Progenitor cell of endocrine pancreas (in vitro differentiated cells): Measurements from ENCODE around the gene MEGF6. TPM values are rescaled to one million over a fixed set of nuclear protein-coding genes. Genes with fewer than 3 reads are reported as not detected.

Source experiments
- DNase-seq: peaks from one replicate; pipeline ENCODE4 v3.0.0; 2021; ENCODE audit warnings: low spot score; ENCODE audit not compliant: unreplicated experiment
- H3K27ac Mint-ChIP-seq: 2 replicates; pipeline ENCODE4 v1.8.0; 2021; ENCODE audit warnings: mild to moderate bottlenecking, moderate library complexity, mixed read lengths
- H3K27me3 Mint-ChIP-seq: 2 replicates; pipeline ENCODE4 v1.8.0; 2021; ENCODE audit warnings: mixed read lengths
- H3K36me3 Mint-ChIP-seq: 2 replicates; pipeline ENCODE4 v1.8.0; 2022; ENCODE audit warnings: mixed read lengths; ENCODE audit not compliant: insufficient read depth
- H3K4me1 Mint-ChIP-seq: 2 replicates; pipeline ENCODE4 v1.8.0; 2021; ENCODE audit warnings: low read depth, mixed read lengths
- H3K4me3 Mint-ChIP-seq: 2 replicates; pipeline ENCODE4 v1.8.0; 2021; ENCODE audit warnings: low read depth, mild to moderate bottlenecking, moderate library complexity, mixed read lengths
- H3K9me3 Mint-ChIP-seq: 2 replicates; pipeline ENCODE4 v1.8.0; 2021; ENCODE audit warnings: low read depth, mixed read lengths
- CTCF ChIP-seq: fragments of 200-600 bp; sonication (generic); IDR thresholded peaks from one replicate; pipeline ENCODE4 v1.5.0; 2021; ENCODE audit warnings: antibody characterized with exemption, mild to moderate bottlenecking; ENCODE audit not compliant: unreplicated experiment
- total RNA-seq: library from RNA; stranded (reverse); gene quantifications from 2 replicates; pipeline ENCODE4 v1.2.1, GENCODE V29; 2021

The MEGF6 gene
- total RNA-seq, 1 donor from 2014 or later: 83.8 TPM

GRCh38 chr1:3652548-3653285 lies 41.4 kb upstream of the MEGF6 start:
- no peaks in the 10 kb centered on the region for H3K9me3 Mint-ChIP-seq
- H3K27ac Mint-ChIP-seq: no peak overlapping the region
- H3K36me3 Mint-ChIP-seq: no peaks in the 10 kb centered on the region
- TF ChIP-seq CTCF: no peak
- no peak overlapping the region for H3K4me3 Mint-ChIP-seq
- H3K27me3 Mint-ChIP-seq: peaks cover 62% of the 10 kb centered on the region
- no peak for DNase-seq
- peaks cover 7% of the 10 kb centered on the region for H3K4me1 Mint-ChIP-seq

- H3K36me3 Mint-ChIP-seq: peaks cover 2% of the 10 kb centered on the region
- no peak for TF ChIP-seq CTCF
- peaks cover 7% of the 10 kb centered on the region for H3K4me1 Mint-ChIP-seq
- H3K27me3 Mint-ChIP-seq: peaks cover 55% of the 10 kb centered on the region
- no peak within 1 kb of the TSS for H3K4me3 Mint-ChIP-seq
- H3K9me3 Mint-ChIP-seq: no peaks in the 10 kb centered on the region
- H3K27ac Mint-ChIP-seq: no peak within 1 kb of the TSS
- no peak for DNase-seq
These were observed 40.7 kb upstream of the MEGF6 start, which contains the start of gene TP73 for GRCh38 chr1:3651930-3652547. Gene TP73, plus strand, starts transcription at chr1:3652516. Its CDS starts 29,850 bp downstream, at chr1:3682366.

- Mint-ChIP-seq H3K4me3 (peak overlapping the region; percentile 44), H3K9me3 (no peaks in the 10 kb centered on the region), H3K27me3 (peaks cover 47% of the 10 kb centered on the region), H3K4me1 (peaks cover 7% of the 10 kb centered on the region), H3K27ac (no peak overlapping the region), H3K36me3 (peaks cover 3% of the 10 kb centered on the region)
- no peak for TF ChIP-seq CTCF
- DNase-seq: no peak
These were observed 40.0 kb upstream of the MEGF6 start for GRCh38 chr1:3651026-3651929.

GRCh38 chr1:3650248-3651025 lies 39.1 kb upstream of the MEGF6 start:
- no peak overlapping the region for H3K27ac Mint-ChIP-seq
- H3K4me1 Mint-ChIP-seq: peaks cover 7% of the 10 kb centered on the region
- no peak for TF ChIP-seq CTCF
- peak overlapping the region; percentile 74 for H3K4me3 Mint-ChIP-seq
- peaks cover 6% of the 10 kb centered on the region for H3K36me3 Mint-ChIP-seq
- H3K9me3 Mint-ChIP-seq: no peaks in the 10 kb centered on the region
- H3K27me3 Mint-ChIP-seq: peaks cover 39% of the 10 kb centered on the region
- no peak for DNase-seq
